IPS-15b (cell line): ENCODE data around the gene RNU2-63P.
"Not testable (repeated sequence)": the region's sequence is repeated elsewhere in the genome, so short reads cannot be mapped to it uniquely, and the experiment has no call there.

Source experiments
- H3K27me3 ChIP-seq: one replicate; pipeline ENCODE4 v1.6.1; 2013; ENCODE audit warnings: low read length; ENCODE audit not compliant: control insufficient read depth, insufficient read depth
- H3K36me3 ChIP-seq: one replicate; pipeline ENCODE4 v1.6.1; 2013; ENCODE audit warnings: low read length; ENCODE audit not compliant: control insufficient read depth, insufficient read depth
- H3K4me1 ChIP-seq: one replicate; pipeline ENCODE4 v1.6.1; 2013; ENCODE audit warnings: mild to moderate bottlenecking, low read length; ENCODE audit not compliant: control insufficient read depth, insufficient read depth
- H3K4me3 ChIP-seq: one replicate; pipeline ENCODE4 v1.5.1; 2013; ENCODE audit warnings: low read depth, low read length
- H3K9ac ChIP-seq: one replicate; pipeline ENCODE4 v1.6.1; 2013; ENCODE audit warnings: low read depth, mild to moderate bottlenecking, low read length
- H3K9me3 ChIP-seq: one replicate; pipeline ENCODE4 v1.6.1; 2013; ENCODE audit warnings: mild to moderate bottlenecking, low read length; ENCODE audit not compliant: control insufficient read depth, insufficient read depth

The RNU2-63P gene

GRCh38 chr2:88051792-88052191 is 35.4 kb upstream of the RNU2-63P start:
- no peak overlapping the region for H3K9ac ChIP-seq
- no peaks in the 10 kb centered on the region for H3K36me3 ChIP-seq
- no peaks in the 10 kb centered on the region for H3K4me1 ChIP-seq
- no peaks in the 10 kb centered on the region for H3K9me3 ChIP-seq
- H3K27me3 ChIP-seq = no peaks in the 10 kb centered on the region
- H3K4me3 ChIP-seq = no peak overlapping the region

- H3K9me3 ChIP-seq = no peaks in the 10 kb centered on the region
- no peak overlapping the region for H3K9ac ChIP-seq
- no peaks in the 10 kb centered on the region for H3K36me3 ChIP-seq
- no peak overlapping the region for H3K4me3 ChIP-seq
- no peaks in the 10 kb centered on the region for H3K4me1 ChIP-seq
- no peaks in the 10 kb centered on the region for H3K27me3 ChIP-seq
These were observed 33.3 kb upstream of the RNU2-63P start for GRCh38 chr2:88049622-88050021.

DNA sequence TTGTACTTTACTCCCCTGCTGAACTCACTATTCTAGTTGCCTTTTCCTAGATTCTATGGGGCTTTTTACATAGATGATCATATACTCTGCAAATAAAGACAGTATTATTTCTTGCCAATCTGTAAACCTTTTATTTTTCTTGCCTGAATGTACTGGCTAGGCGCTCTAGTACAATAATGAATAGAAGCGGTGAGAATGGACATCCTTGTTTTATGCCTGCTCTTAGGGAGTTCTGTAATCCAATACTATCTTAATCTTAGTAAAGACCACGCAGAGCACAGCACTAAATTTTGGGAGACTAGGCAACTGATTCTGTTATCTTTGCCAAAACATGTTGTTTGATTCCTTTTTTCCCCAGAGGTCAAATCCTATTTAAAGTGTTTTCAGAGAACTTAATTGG is 32.2 kb upstream of the RNU2-63P start:
- Histone ChIP-seq H3K4me3 (no peak overlapping the region), H3K27me3 (no peaks in the 10 kb centered on the region), H3K9me3 (no peaks in the 10 kb centered on the region), H3K9ac (no peak overlapping the region), H3K4me1 (no peaks in the 10 kb centered on the region), H3K36me3 (no peaks in the 10 kb centered on the region)

GRCh38 chr2:88045561-88045960 is 29.2 kb upstream of the RNU2-63P start:
- H3K4me3 ChIP-seq, H3K4me1 ChIP-seq, H3K9ac ChIP-seq, H3K27me3 ChIP-seq, H3K9me3 ChIP-seq, H3K36me3 ChIP-seq: not testable (repeated sequence)

GRCh38 chr2:88042476-88042875 is 26.1 kb upstream of the RNU2-63P start:
- no peaks in the 10 kb centered on the region for H3K9me3 ChIP-seq
- H3K4me1 ChIP-seq = no peaks in the 10 kb centered on the region
- H3K4me3 ChIP-seq = no peak overlapping the region
- H3K27me3 ChIP-seq = no peaks in the 10 kb centered on the region
- no peak overlapping the region for H3K9ac ChIP-seq
- H3K36me3 ChIP-seq = no peaks in the 10 kb centered on the region

DNA sequence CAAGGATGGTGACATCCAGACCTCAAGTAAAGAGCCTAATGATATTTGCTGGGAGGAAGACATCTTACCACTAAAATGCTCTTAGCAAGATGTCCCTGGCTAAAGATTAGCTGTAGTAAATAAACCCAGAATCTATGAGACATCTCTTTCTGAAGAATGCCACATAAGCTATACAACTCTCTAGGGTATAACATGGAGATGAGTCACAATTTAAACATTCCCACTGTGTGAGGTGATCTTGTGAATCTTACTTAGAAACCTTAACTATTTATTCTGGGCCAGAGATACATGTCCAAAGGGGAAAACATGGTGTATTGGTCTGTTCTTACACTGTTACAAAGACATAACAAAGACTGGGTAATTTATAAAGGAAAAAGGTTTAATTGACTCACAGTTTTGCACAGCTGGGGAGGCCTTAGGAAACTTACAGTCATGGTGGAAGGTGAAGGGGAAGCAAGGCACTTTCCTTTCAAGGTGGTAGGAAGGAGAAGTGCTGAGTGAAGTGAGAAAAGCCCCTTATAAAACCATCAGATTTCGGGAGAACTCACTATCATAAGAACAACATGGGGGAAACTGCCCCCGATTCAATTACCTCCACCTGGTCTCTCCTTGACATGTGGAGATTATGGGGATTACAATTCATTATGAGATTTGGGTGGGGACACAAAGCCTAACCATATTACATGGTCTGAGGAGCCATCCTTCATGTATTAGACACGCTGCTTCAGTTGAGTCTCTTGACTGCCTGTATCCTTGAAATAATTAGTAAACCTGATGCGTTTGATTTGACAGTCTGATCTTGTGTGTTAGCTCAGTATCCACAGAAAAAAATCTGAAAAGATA is 22.1 kb upstream of the RNU2-63P start:
- Histone ChIP-seq H3K27me3 (no peaks in the 10 kb centered on the region), H3K9me3 (no peaks in the 10 kb centered on the region), H3K36me3 (no peaks in the 10 kb centered on the region), H3K4me1 (no peaks in the 10 kb centered on the region), H3K9ac (no peak overlapping the region), H3K4me3 (no peak overlapping the region)

GRCh38 chr2:88036606-88037005 is 20.3 kb upstream of the RNU2-63P start:
- H3K4me1 ChIP-seq = no peaks in the 10 kb centered on the region
- no peak overlapping the region for H3K9ac ChIP-seq
- H3K27me3 ChIP-seq = no peaks in the 10 kb centered on the region
- H3K36me3 ChIP-seq = no peaks in the 10 kb centered on the region
- no peaks in the 10 kb centered on the region for H3K9me3 ChIP-seq
- H3K4me3 ChIP-seq = no peak overlapping the region

- Histone ChIP-seq H3K9ac (no peak overlapping the region), H3K36me3 (no peaks in the 10 kb centered on the region)
These were observed 19.8 kb upstream of the RNU2-63P start for GRCh38 chr2:88036182-88036581.

GRCh38 chr2:88032070-88032702 is 15.8 kb upstream of the RNU2-63P start:
- no peaks in the 10 kb centered on the region for H3K27me3 ChIP-seq
- no peak overlapping the region for H3K9ac ChIP-seq
- H3K4me3 ChIP-seq = no peak overlapping the region
- H3K36me3 ChIP-seq = no peaks in the 10 kb centered on the region
- H3K4me1 ChIP-seq = peaks cover 4% of the 10 kb centered on the region
- H3K9me3 ChIP-seq = no peaks in the 10 kb centered on the region

More at GRCh38 chr2:88036182-88036581, 19.8 kb upstream of the RNU2-63P start:
- no peaks in the 10 kb centered on the region for H3K4me1 ChIP-seq
- no peaks in the 10 kb centered on the region for H3K27me3 ChIP-seq
- no peaks in the 10 kb centered on the region for H3K9me3 ChIP-seq
- no peak overlapping the region for H3K4me3 ChIP-seq

- H3K27me3 ChIP-seq = no peaks in the 10 kb centered on the region
These were observed 12.6 kb upstream of the RNU2-63P start for GRCh38 chr2:88028931-88029330.

DNA sequence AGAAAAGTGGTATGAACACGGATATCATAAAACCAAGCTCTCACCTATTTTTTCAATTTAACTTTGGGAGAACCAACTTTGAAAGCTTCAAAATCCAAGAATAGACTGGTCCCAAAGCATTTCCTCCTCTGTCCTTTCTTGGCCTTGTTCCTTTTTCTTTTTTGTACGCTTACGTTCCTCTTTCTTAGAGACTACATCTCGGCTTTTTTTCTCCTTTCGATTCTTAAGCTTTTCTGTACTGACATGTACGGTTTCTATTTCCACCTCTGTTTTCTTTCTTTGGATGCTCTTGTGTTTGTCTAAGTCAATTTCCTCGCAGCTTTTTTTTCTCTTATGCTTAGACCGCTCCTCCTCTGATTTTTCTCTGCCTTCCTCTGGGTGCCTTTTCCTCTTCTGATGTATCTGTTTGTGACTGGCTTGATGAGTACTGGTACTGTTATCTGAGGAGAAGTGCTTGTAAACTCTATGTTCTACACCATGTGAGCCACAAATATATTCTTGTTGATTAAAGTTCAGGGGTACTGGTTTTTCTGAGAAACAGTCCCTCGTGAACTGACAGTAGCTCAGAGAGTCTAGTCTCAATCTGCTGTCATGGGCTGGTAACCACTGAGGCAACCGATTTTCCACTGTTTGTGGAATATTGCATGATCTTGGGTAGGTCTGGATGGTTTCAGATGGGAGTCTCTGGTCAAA is 11.5 kb upstream of the RNU2-63P start:
- Histone ChIP-seq H3K9me3 (no peaks in the 10 kb centered on the region), H3K27me3 (no peaks in the 10 kb centered on the region), H3K36me3 (no peaks in the 10 kb centered on the region), H3K4me1 (peaks cover 13% of the 10 kb centered on the region), H3K4me3 (no peak overlapping the region), H3K9ac (no peak overlapping the region)

More at GRCh38 chr2:88028931-88029330, 12.6 kb upstream of the RNU2-63P start:
- Histone ChIP-seq H3K36me3 (no peaks in the 10 kb centered on the region), H3K9ac (no peak overlapping the region), H3K9me3 (no peaks in the 10 kb centered on the region), H3K4me1 (peaks cover 11% of the 10 kb centered on the region), H3K4me3 (no peak overlapping the region)
